Caco-2 (cell line): Measurements from ENCODE around the gene OVOL1. TPM values are rescaled to one million over a fixed set of nuclear protein-coding genes. Genes with fewer than 3 reads are reported as not detected.

ENCODE experiments used
- BruUV-seq: library from RNA; stranded (reverse); fragments of 400-500 nt; replicated peaks from 2 replicates; lab custom pipeline; 2021; lab: Mats Ljungman, UMichigan
- CTCF ChIA-PET: fragments of 300-600 bp; sonication (Branson Sonifier 250); formaldehyde crosslinking; loops from one replicate; lab custom pipeline; 2022; ENCODE audit warnings: antibody characterized with exemption; lab: Charles Lee
- POLR2A ChIA-PET: fragments of 300-600 bp; sonication (Branson Sonifier 250); formaldehyde crosslinking; loops from one replicate; lab custom pipeline; 2022; ENCODE audit warnings: antibody characterized with exemption; lab: Charles Lee
- DNase-seq, 2 experiments: peaks; one replicate each; pipeline versions ENCODE4 v3.0.0 to v3.0.0-alpha.2; 2020 to 2022
- H3K27me3 ChIP-seq: replicated peaks from 2 replicates; pipeline ENCODE4 v1.6.0; 2011; ENCODE audit warnings: low read length; ENCODE audit not compliant: control insufficient read depth, insufficient read depth
- H3K36me3 ChIP-seq: 2 replicates; pipeline ENCODE4 v1.5.1; 2011; ENCODE audit warnings: low read length; ENCODE audit not compliant: control insufficient read depth, insufficient read depth
- H3K4me1 ChIP-seq: fragments of 250-450 bp; sonication (Bioruptor Pico); 2 replicates; pipeline ENCODE4 v1.5.1; 2020; ENCODE audit warnings: mild to moderate bottlenecking
- H3K4me3 ChIP-seq: 2 replicates; pipeline ENCODE4 v1.5.1; 2011; ENCODE audit warnings: low read depth, mild to moderate bottlenecking, control low read depth, low read length
- H3K9me3 ChIP-seq: fragments of 250-450 bp; sonication (Bioruptor Pico); 2 replicates; pipeline ENCODE4 v1.5.1; 2020; ENCODE audit warnings: mild to moderate bottlenecking, moderate library complexity
- H3K27ac Mint-ChIP-seq: one replicate; pipeline ENCODE4 v1.8.0; 2022; ENCODE audit warnings: mixed read lengths; ENCODE audit not compliant: unreplicated experiment
- H3K27me3 Mint-ChIP-seq: one replicate; pipeline ENCODE4 v1.8.0; 2022; ENCODE audit warnings: mixed read lengths; ENCODE audit not compliant: insufficient read depth, unreplicated experiment
- H3K36me3 Mint-ChIP-seq: one replicate; pipeline ENCODE4 v1.8.0; 2022; ENCODE audit warnings: mild to moderate bottlenecking, mixed read lengths; ENCODE audit not compliant: insufficient read depth, unreplicated experiment
- H3K4me1 Mint-ChIP-seq: one replicate; pipeline ENCODE4 v1.8.0; 2022; ENCODE audit warnings: low read depth, mixed read lengths; ENCODE audit not compliant: unreplicated experiment
- H3K4me3 Mint-ChIP-seq: one replicate; pipeline ENCODE4 v1.8.0; 2022; ENCODE audit warnings: mild to moderate bottlenecking, moderate library complexity, mixed read lengths; ENCODE audit not compliant: unreplicated experiment
- H3K9me3 Mint-ChIP-seq: one replicate; pipeline ENCODE4 v1.8.0; 2022; ENCODE audit warnings: mixed read lengths; ENCODE audit not compliant: unreplicated experiment
- CTCF ChIP-seq, 2 experiments: fragments of 200-600 bp in 1 of 2; IDR thresholded peaks; 1 replicate in 1 of 2; 2 replicates in 1 of 2; pipeline versions ENCODE4 v1.5.1 to v1.8.0; 2011 to 2022; ENCODE audit warnings: antibody characterized with exemption in 1 of 2, control low read depth in 1 of 2, inconsistent platforms in 1 of 2, low read depth in 1 of 2, low read length in 1 of 2, mild to moderate bottlenecking in 1 of 2, moderate library complexity in 1 of 2; ENCODE audit not compliant: insufficient read depth in 1 of 2, severe bottlenecking in 1 of 2, unreplicated experiment in 1 of 2
- intact Hi-C: fragments of 100-400 bp; cut with micrococcal nuclease; formaldehyde crosslinking; loops from one replicate; pipeline ENCODE4 v1.10.0; 2022; ENCODE audit not compliant: unreplicated experiment
- total RNA-seq: library from RNA; stranded (reverse); gene quantifications from 2 replicates; pipeline ENCODE4 v1.2.3, GENCODE V29; 2022

Gene OVOL1
- total RNA-seq, 1 experiment from 2014 or later, result 21.2 TPM

DNA sequence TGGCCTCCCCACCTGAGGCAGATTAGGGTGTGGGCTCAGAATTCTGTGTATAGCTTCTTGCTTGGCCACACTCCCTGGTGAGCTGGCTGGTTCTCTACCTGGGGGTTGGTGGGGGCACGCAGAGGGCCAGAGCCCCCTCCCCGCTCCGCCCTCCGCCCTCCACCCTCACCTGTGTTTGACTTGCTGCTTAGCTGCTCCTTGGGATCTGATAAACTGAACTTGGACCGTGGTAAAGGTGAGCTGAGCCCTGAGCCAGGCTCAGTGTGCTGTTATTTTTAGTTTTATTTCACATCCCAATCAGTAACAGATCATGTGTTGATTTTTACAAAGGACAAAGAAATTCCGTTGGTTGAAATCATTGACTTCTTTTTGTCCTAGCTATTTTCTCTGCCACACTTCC lies 2.0 kb downstream of the OVOL1 start:
- H3K9me3 Mint-ChIP-seq, result no peaks in the 10 kb centered on the region
- BruUV-seq, result no TSS peak
- H3K4me1 ChIP-seq, result peaks cover 36% of the 10 kb centered on the region

DNA sequence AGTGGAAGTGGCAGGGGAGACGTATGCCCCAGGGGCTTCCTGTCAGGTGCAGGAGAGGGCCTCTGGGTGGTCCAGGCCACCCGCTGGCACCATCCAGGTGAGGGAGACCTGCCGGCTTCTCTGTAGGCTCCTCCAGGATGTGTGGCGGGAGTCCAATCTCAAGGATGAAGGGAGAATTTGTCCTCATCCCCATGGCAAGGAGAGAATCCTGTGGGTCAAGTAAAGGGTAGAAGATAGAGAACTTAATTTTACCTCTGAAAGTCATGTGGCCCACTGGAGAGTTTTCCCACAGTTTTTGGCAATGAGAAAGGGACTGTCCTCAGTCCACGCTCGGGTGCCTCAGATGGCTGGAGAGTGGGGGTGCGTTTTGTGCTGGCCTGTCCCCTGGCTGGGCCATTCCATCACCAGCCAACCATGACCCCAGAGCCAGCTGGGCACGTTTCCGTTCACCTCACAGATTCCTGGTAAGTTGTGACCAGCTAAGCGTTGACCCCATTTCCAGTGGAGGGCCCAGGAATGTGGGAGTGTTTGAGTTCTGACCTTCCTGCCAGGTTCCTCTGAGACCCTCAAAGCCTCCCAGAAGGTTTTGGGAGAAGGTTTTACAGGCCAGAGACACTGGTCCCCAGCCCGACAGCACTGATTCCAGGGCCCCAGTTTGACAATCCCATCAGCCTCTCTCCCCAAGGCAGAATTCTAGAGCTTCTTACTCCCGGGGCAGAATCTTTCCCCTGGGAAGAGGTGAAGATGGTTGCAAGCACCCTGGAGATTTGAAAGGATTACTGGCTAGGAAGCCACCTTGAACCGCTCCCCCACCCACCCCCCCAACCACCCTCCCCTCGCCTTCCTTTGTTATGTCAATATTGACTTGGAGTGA lies 2.6 kb downstream of the OVOL1 start:
- H3K4me1 ChIP-seq, result peaks cover 36% of the 10 kb centered on the region
- TSS peak; percentile 34 for BruUV-seq
- no peak for DNase-seq
- Mint-ChIP-seq H3K4me1 (peaks cover 14% of the 10 kb centered on the region), H3K27me3 (no peaks in the 10 kb centered on the region), H3K9me3 (no peaks in the 10 kb centered on the region), H3K27ac (no peak overlapping the region), H3K36me3 (peaks cover 37% of the 10 kb centered on the region), H3K4me3 (peak overlapping the region; percentile 76)
- H3K4me3 ChIP-seq, result no peak overlapping the region; the same call in 1 of the 2 replicates
- POLR2A ChIA-PET, result interaction anchor here (0.7 to 1.0 kb wide), 3 partner anchors 22 to 28 kb away, joined by 3 to 5 read pairs (median 5); no protein-coding TSS in a partner anchor
- CTCF ChIA-PET, result interaction anchor here (0.6 to 2.4 kb wide), 5 partner anchors 28 to 78 kb away, joined by 3 to 11 read pairs (median 6); partner anchors contain the start of genes KAT5 and MUS81
- no peak for TF ChIP-seq CTCF (IDR thresholded peaks at IDR 0.05; ENCODE audit: insufficient read depth in 1 of 2, low read depth in 1 of 2, low read length in 1 of 2, severe bottlenecking in 1 of 2, unreplicated experiment in 1 of 2)
- no peaks in the 10 kb centered on the region for H3K27me3 ChIP-seq
- no peaks in the 10 kb centered on the region for H3K9me3 ChIP-seq
- peaks cover 3% of the 10 kb centered on the region for H3K36me3 ChIP-seq
- intact Hi-C loops, result no loop called here

More for the DNA sequence above, 2.0 kb downstream of the OVOL1 start:
- POLR2A ChIA-PET, result interaction anchor here (0.7 to 1.0 kb wide), 3 partner anchors 23 to 71 kb away, joined by 3 to 7 read pairs (median 5); no protein-coding TSS in a partner anchor
- H3K9me3 ChIP-seq, result no peaks in the 10 kb centered on the region
- H3K4me3 Mint-ChIP-seq, result peak overlapping the region; percentile 76
- peak overlapping the region; percentile 50 for H3K27ac Mint-ChIP-seq
- no peak for DNase-seq
- intact Hi-C loops, result no loop called here
- H3K4me1 Mint-ChIP-seq, result peaks cover 14% of the 10 kb centered on the region
- H3K27me3 Mint-ChIP-seq, result no peaks in the 10 kb centered on the region
- peaks cover 32% of the 10 kb centered on the region for H3K36me3 Mint-ChIP-seq
- CTCF ChIA-PET, result interaction anchor here (0.6 to 2.4 kb wide), 4 partner anchors 12 to 77 kb away, joined by 3 to 11 read pairs (median 8); partner anchors contain the start of genes KAT5 and MUS81
- TF ChIP-seq CTCF (IDR thresholded peaks at IDR 0.05; ENCODE audit: insufficient read depth in 1 of 2, low read depth in 1 of 2, low read length in 1 of 2, severe bottlenecking in 1 of 2, unreplicated experiment in 1 of 2), result no peak
- peak overlapping the region; percentile 85 for H3K4me3 ChIP-seq
- H3K27me3 ChIP-seq, result no peaks in the 10 kb centered on the region
- peaks cover 3% of the 10 kb centered on the region for H3K36me3 ChIP-seq

- no peak for DNase-seq
Observed at GRCh38 chr11:65790104-65790901, 3.4 kb downstream of the OVOL1 start.

More at GRCh38 chr11:65790104-65790901, 3.4 kb downstream of the OVOL1 start:
- no peak overlapping the region for H3K4me3 Mint-ChIP-seq
- peaks cover 46% of the 10 kb centered on the region for H3K36me3 Mint-ChIP-seq
- Histone ChIP-seq H3K4me1 (peaks cover 36% of the 10 kb centered on the region), H3K4me3 (no peak overlapping the region), H3K27me3 (no peaks in the 10 kb centered on the region), H3K36me3 (peaks cover 5% of the 10 kb centered on the region), H3K9me3 (no peaks in the 10 kb centered on the region)
- no peak overlapping the region for H3K27ac Mint-ChIP-seq
- no peaks in the 10 kb centered on the region for H3K9me3 Mint-ChIP-seq
- POLR2A ChIA-PET, result interaction anchor here (0.9 kb wide), 1 partner anchor 27 kb away, joined by 5 read pairs; no protein-coding TSS in a partner anchor
- peaks cover 14% of the 10 kb centered on the region for H3K4me1 Mint-ChIP-seq
- intact Hi-C loops, result no loop called here
- TF ChIP-seq CTCF (IDR thresholded peaks at IDR 0.05; ENCODE audit: insufficient read depth in 1 of 2, low read depth in 1 of 2, low read length in 1 of 2, severe bottlenecking in 1 of 2, unreplicated experiment in 1 of 2), result no peak
- CTCF ChIA-PET, result interaction anchor here (0.7 to 2.4 kb wide), 3 partner anchors 27 to 79 kb away, joined by 3 to 9 read pairs (median 5); partner anchors contain the start of genes KAT5 and MUS81
- BruUV-seq, result no TSS peak
- no peaks in the 10 kb centered on the region for H3K27me3 Mint-ChIP-seq
